Right kidney (tissue), 1 donor: ENCODE data around the gene TACC2.
A peak's percentile ranks its signal among the peaks of the same experiment; 100 is the strongest.
"Not testable (repeated sequence)": the region's sequence is repeated elsewhere in the genome, so short reads cannot be mapped to it uniquely, and the experiment has no call there.

ENCODE experiments used
- DNase-seq: peaks from one replicate; pipeline ENCODE4 v3.0.0-alpha.2; 2016

TACC2 gene

GRCh38 chr10:121981346-121981745 lies 7.6 kb upstream of the TACC2 start:
- DNase-seq = no peak

- no peak for DNase-seq
Measured at GRCh38 chr10:121983852-121984251, 5.1 kb upstream of the TACC2 start.

GRCh38 chr10:121984463-121984862 lies 4.5 kb upstream of the TACC2 start:
- DNase-seq = no peak

GRCh38 chr10:121990015-121990677 lies 1.2 kb downstream of the TACC2 start:
- DNase-seq = no peak

- not testable (repeated sequence) for DNase-seq
Measured at GRCh38 chr10:121991727-121992126, 2.8 kb downstream of the TACC2 start.

GRCh38 chr10:121994429-121994941 lies 5.5 kb downstream of the TACC2 start:
- DNase-seq = peak; percentile 45

- no peak for DNase-seq
Measured at GRCh38 chr10:121998462-121998861, 9.5 kb downstream of the TACC2 start.

- no peak for DNase-seq
Measured at GRCh38 chr10:121999301-121999700, 10.3 kb downstream of the TACC2 start.

- DNase-seq = no peak
Measured at GRCh38 chr10:122001698-122002097, 12.7 kb downstream of the TACC2 start.

GRCh38 chr10:122007415-122007814 lies 18.5 kb downstream of the TACC2 start:
- DNase-seq = no peak

- DNase-seq = no peak
Measured at GRCh38 chr10:122010405-122011050, 21.6 kb downstream of the TACC2 start.

- DNase-seq = no peak
Measured at GRCh38 chr10:122012731-122013130, 23.8 kb downstream of the TACC2 start.

- no peak for DNase-seq
Measured at GRCh38 chr10:122013311-122013780, 24.4 kb downstream of the TACC2 start.

- no peak for DNase-seq
Measured at GRCh38 chr10:122014652-122015248, 25.8 kb downstream of the TACC2 start.

- not testable (repeated sequence) for DNase-seq
Measured at GRCh38 chr10:122017926-122018325, 29.0 kb downstream of the TACC2 start.

GRCh38 chr10:122018491-122018890 lies 29.5 kb downstream of the TACC2 start:
- no peak for DNase-seq

GRCh38 chr10:122018951-122019413 lies 30.0 kb downstream of the TACC2 start:
- peak; percentile 67 for DNase-seq

GRCh38 chr10:122019414-122019975 lies 30.5 kb downstream of the TACC2 start:
- peak; percentile 71 for DNase-seq

- DNase-seq = no peak
Measured at GRCh38 chr10:122020226-122020625, 31.3 kb downstream of the TACC2 start.

GRCh38 chr10:122021379-122021778 lies 32.4 kb downstream of the TACC2 start:
- DNase-seq = no peak

- no peak for DNase-seq
Measured at GRCh38 chr10:122021828-122022227, 32.9 kb downstream of the TACC2 start.

GRCh38 chr10:122022276-122022675 lies 33.3 kb downstream of the TACC2 start:
- no peak for DNase-seq

- not testable (repeated sequence) for DNase-seq
Measured at GRCh38 chr10:122023257-122023656, 34.3 kb downstream of the TACC2 start.
